H9 (cell line): ENCODE results near the gene PDCD2. TPM values are rescaled to one million over a fixed set of nuclear protein-coding genes. Genes with fewer than 3 reads are reported as not detected.

Source experiments
- DNase-seq: peaks from one replicate; pipeline ENCODE4 v3.0.0-alpha.2; 2017
- H2AFZ ChIP-seq: one replicate; pipeline ENCODE4 v1.6.1; 2013; ENCODE audit warnings: mild to moderate bottlenecking, low read length, control low read depth, moderate library complexity
- H2AK5ac ChIP-seq: 2 replicates; pipeline ENCODE4 v1.6.1; 2013; ENCODE audit warnings: low read length, control low read depth, mixed read lengths; ENCODE audit not compliant: insufficient read length
- H2BK120ac ChIP-seq: one replicate; pipeline ENCODE4 v1.6.1; 2013; ENCODE audit warnings: low read depth, mild to moderate bottlenecking, low read length, control low read depth, inconsistent platforms; ENCODE audit not compliant: poor library complexity, severe bottlenecking
- H2BK12ac ChIP-seq: 2 replicates; pipeline ENCODE4 v1.6.1; 2013; ENCODE audit warnings: low read length, control low read depth, mixed read lengths, low read depth; ENCODE audit not compliant: insufficient read length
- H2BK15ac ChIP-seq: 2 replicates; pipeline ENCODE4 v1.6.1; 2013; ENCODE audit warnings: low read depth, low read length, control low read depth
- H2BK20ac ChIP-seq: one replicate; pipeline ENCODE4 v1.6.1; 2013; ENCODE audit warnings: low read depth, mild to moderate bottlenecking, low read length, control low read depth, inconsistent platforms; ENCODE audit not compliant: poor library complexity, severe bottlenecking
- H2BK5ac ChIP-seq: 2 replicates; pipeline ENCODE4 v1.6.1; 2013; ENCODE audit warnings: low read length, control low read depth, mixed read lengths; ENCODE audit not compliant: insufficient read length
- H3K14ac ChIP-seq: 2 replicates; pipeline ENCODE4 v1.6.1; 2013; ENCODE audit warnings: low read length, control low read depth; ENCODE audit not compliant: insufficient read depth
- H3K18ac ChIP-seq: 2 replicates; pipeline ENCODE4 v1.6.1; 2013; ENCODE audit warnings: low read depth, mild to moderate bottlenecking, mixed read lengths, low read length, control low read depth; ENCODE audit not compliant: insufficient read length
- H3K23ac ChIP-seq: 2 replicates; pipeline ENCODE4 v1.6.1; 2013; ENCODE audit warnings: low read length, control low read depth, mixed read lengths, low read depth; ENCODE audit not compliant: insufficient read length
- H3K23me2 ChIP-seq: 2 replicates; pipeline ENCODE4 v1.6.1; 2013; ENCODE audit warnings: low read depth, mild to moderate bottlenecking, mixed read lengths, low read length, control low read depth; ENCODE audit not compliant: insufficient read length, poor library complexity, severe bottlenecking
- H3K27ac ChIP-seq: 2 replicates; pipeline ENCODE4 v1.5.1; 2013; ENCODE audit warnings: low read length, control low read depth, mixed read lengths, low read depth; ENCODE audit not compliant: insufficient read length
- H3K27me3 ChIP-seq: 2 replicates; pipeline ENCODE4 v1.6.1; 2013; ENCODE audit warnings: low read length, control low read depth, inconsistent platforms; ENCODE audit not compliant: insufficient read depth
- H3K4ac ChIP-seq: 2 replicates; pipeline ENCODE4 v1.6.1; 2013; ENCODE audit warnings: low read depth, mild to moderate bottlenecking, control low read depth, inconsistent platforms, low read length, moderate library complexity
- H3K4me1 ChIP-seq: 2 replicates; pipeline ENCODE4 v1.6.1; 2013; ENCODE audit warnings: low read length, control low read depth, inconsistent platforms; ENCODE audit not compliant: insufficient read depth
- H3K4me2 ChIP-seq: 2 replicates; pipeline ENCODE4 v1.6.1; 2013; ENCODE audit warnings: low read length, control low read depth, mixed read lengths; ENCODE audit not compliant: insufficient read length, insufficient read depth
- H3K56ac ChIP-seq: 2 replicates; pipeline ENCODE4 v1.6.1; 2013; ENCODE audit warnings: low read depth, mild to moderate bottlenecking, mixed read lengths, low read length, control low read depth; ENCODE audit not compliant: insufficient read length
- H3K79me1 ChIP-seq: 2 replicates; pipeline ENCODE4 v1.6.1; 2013; ENCODE audit warnings: low read depth, mild to moderate bottlenecking, moderate library complexity, low read length, control low read depth, inconsistent platforms; ENCODE audit not compliant: insufficient read depth, poor library complexity, severe bottlenecking
- H3K79me2 ChIP-seq: 2 replicates; pipeline ENCODE4 v1.6.1; 2013; ENCODE audit warnings: low read length, control low read depth, inconsistent platforms; ENCODE audit not compliant: insufficient read depth
- H3K9ac ChIP-seq: 2 replicates; pipeline ENCODE4 v1.6.1; 2013; ENCODE audit warnings: low read length, control low read depth, mixed read lengths; ENCODE audit not compliant: insufficient read length; ENCODE audit errors: extremely low read depth
- H3K9me3 ChIP-seq: one replicate; pipeline ENCODE4 v1.6.1; 2013; ENCODE audit warnings: low read depth, low read length, inconsistent platforms; ENCODE audit not compliant: control insufficient read depth
- H3T11ph ChIP-seq: one replicate; pipeline ENCODE4 v1.6.1; 2013; ENCODE audit warnings: mild to moderate bottlenecking, low read length, control low read depth, inconsistent platforms
- H4K20me1 ChIP-seq: one replicate; pipeline ENCODE4 v1.6.1; 2013; ENCODE audit not compliant: control insufficient read depth, insufficient read length, insufficient read depth
- H4K5ac ChIP-seq: 2 replicates; pipeline ENCODE4 v1.6.1; 2013; ENCODE audit warnings: low read depth, mild to moderate bottlenecking, mixed read lengths, low read length, control low read depth; ENCODE audit not compliant: insufficient read length
- H4K8ac ChIP-seq: replicated peaks from 2 replicates; pipeline ENCODE4 v1.6.1; 2013; ENCODE audit warnings: low read length, control low read depth, mixed read lengths, low read depth; ENCODE audit not compliant: insufficient read length
- H4K91ac ChIP-seq: 2 replicates; pipeline ENCODE4 v1.6.1; 2013; ENCODE audit warnings: low read depth, mild to moderate bottlenecking, moderate library complexity, mixed read lengths, low read length, control low read depth; ENCODE audit not compliant: insufficient read length
- H3K27ac Mint-ChIP-seq, 3 experiments: 2 replicates in 2 of 3; 3 replicates in 1 of 3; pipeline ENCODE4 v1.8.0; 2020 to 2021; ENCODE audit warnings: mixed read lengths in 3 of 3, mild to moderate bottlenecking in 1 of 3, moderate library complexity in 1 of 3
- H3K27me3 Mint-ChIP-seq: 2 replicates; pipeline ENCODE4 v1.8.0; 2021; ENCODE audit warnings: low read depth, mild to moderate bottlenecking, moderate library complexity, mixed read lengths
- H3K36me3 Mint-ChIP-seq, 3 experiments: 2 replicates in 2 of 3; 3 replicates in 1 of 3; pipeline ENCODE4 v1.8.0; 2020 to 2021; ENCODE audit warnings: low read depth in 3 of 3, mixed read lengths in 3 of 3; ENCODE audit not compliant: insufficient read depth in 1 of 3
- H3K4me1 Mint-ChIP-seq, 2 experiments: 2 replicates each; pipeline ENCODE4 v1.8.0; 2020; ENCODE audit warnings: mixed read lengths in 2 of 2
- H3K4me3 Mint-ChIP-seq, 2 experiments: 2 replicates in 1 of 2; 3 replicates in 1 of 2; pipeline ENCODE4 v1.8.0; 2020 to 2021; ENCODE audit warnings: mild to moderate bottlenecking in 2 of 2, mixed read lengths in 2 of 2, moderate library complexity in 1 of 2
- H3K9me3 Mint-ChIP-seq, 2 experiments: 2 replicates in 1 of 2; 3 replicates in 1 of 2; pipeline ENCODE4 v1.8.0; 2020; ENCODE audit warnings: mild to moderate bottlenecking in 2 of 2, mixed read lengths in 2 of 2, moderate library complexity in 1 of 2
- CTCF ChIP-seq: fragments of 200-600 bp; sonication (generic); conservative IDR thresholded peaks from 3 replicates; pipeline ENCODE4 v1.8.0; 2021; ENCODE audit warnings: antibody characterized with exemption, mild to moderate bottlenecking
- WGBS: extraction: QIAGEN DNeasy Blood & Tissue Kit; methylation state at CpG from one replicate; pipeline ENCODE4 v1.1.7; 2013; ENCODE audit warnings: missing lambda C conversion rate, low lambda C conversion rate, mixed read lengths; ENCODE audit not compliant: insufficient read length; ENCODE audit errors: extremely low coverage; 5-methylcytosine and 5-hydroxymethylcytosine counted together
- total RNA-seq: library from RNA; stranded (reverse); gene quantifications from 2 replicates; pipeline ENCODE4 v1.2.1, GENCODE V29; 2021

PDCD2 gene
- total RNA-seq, 1 experiment from 2014 or later = 78.5 TPM

- peak overlapping the region in 2 of 3 experiments; percentile 92 to 96; a peak in 6 of 7 replicates for H3K27ac Mint-ChIP-seq
- no peaks in the 10 kb centered on the region; a peak in 1 of 5 replicates for H3K9me3 Mint-ChIP-seq
- H3K9ac ChIP-seq = peak overlapping the region; percentile 78
- no peaks in the 10 kb centered on the region for H3K27me3 ChIP-seq
- peaks cover 8% of the 10 kb centered on the region for H3K23me2 ChIP-seq
- H2BK20ac ChIP-seq = no peak overlapping the region
- H3K9me3 ChIP-seq = no peaks in the 10 kb centered on the region
- peaks cover 3% of the 10 kb centered on the region for H3K79me1 ChIP-seq
- no peak overlapping the region for H2BK5ac ChIP-seq
- H3K18ac ChIP-seq = no peak overlapping the region
- no peak overlapping the region for H4K5ac ChIP-seq
- H4K8ac ChIP-seq = no peak overlapping the region
- peak overlapping the region; percentile 81 for H3K14ac ChIP-seq
- peaks cover 4% of the 10 kb centered on the region for H4K20me1 ChIP-seq
- WGBS = no CpG with 5 or more reads among the region's 12 CpGs
- H3K4me1 Mint-ChIP-seq = peaks cover 19 to 25% of the 10 kb centered on the region in 2 experiments
- H2BK15ac ChIP-seq = no peak overlapping the region
- H2BK12ac ChIP-seq = no peak overlapping the region
- no peak overlapping the region for H2AFZ ChIP-seq
- H3K4me1 ChIP-seq = peaks cover 5% of the 10 kb centered on the region; the same call in 1 of the 2 replicates
- no peak overlapping the region for H4K91ac ChIP-seq
- H3K4me3 Mint-ChIP-seq = peak overlapping the region; percentile 96 to 97
- H2AK5ac ChIP-seq = no peak overlapping the region
- no peak overlapping the region for H3K27ac ChIP-seq
- peaks cover 20 to 46% (median 25%) of the 10 kb centered on the region in 3 experiments; a peak in 6 of 7 replicates for H3K36me3 Mint-ChIP-seq
- no peak overlapping the region for H2BK120ac ChIP-seq
- peaks cover 7% of the 10 kb centered on the region; the same call in 1 of the 2 replicates for H3K79me2 ChIP-seq
- TF ChIP-seq CTCF = peak; percentile 23; the same call in 2 of the 3 replicates
- no peaks in the 10 kb centered on the region; the same call in 1 of the 2 replicates for H3K27me3 Mint-ChIP-seq
- H3K4me2 ChIP-seq = peak overlapping the region; percentile 87
- no peak overlapping the region for H3K56ac ChIP-seq
- DNase-seq = no peak
- H3T11ph ChIP-seq = no peak overlapping the region
- H3K4ac ChIP-seq = no peak overlapping the region
- H3K23ac ChIP-seq = no peak overlapping the region
Observed at GRCh38 chr6:170583756-170584180, 669 bp downstream of the PDCD2 start.
